ENCODE results near the gene COMMD9.

The COMMD9 gene

GRCh38 chr11:36249246-36249645, 40.0 kb downstream of the COMMD9 start:
- peaks cover 15% of the 10 kb centered on the region for H3K9me3 Mint-ChIP-seq
- H3K27me3 Mint-ChIP-seq (ENCODE audit: low read depth, poor library complexity): peaks cover 6% of the 10 kb centered on the region
- peaks cover 11% of the 10 kb centered on the region for H3K4me1 Mint-ChIP-seq
- H3K36me3 Mint-ChIP-seq (ENCODE audit: low read depth): peaks cover 26% of the 10 kb centered on the region
- H3K27ac Mint-ChIP-seq: no peak overlapping the region
- H3K4me3 Mint-ChIP-seq: no peak overlapping the region
- DNase-seq: no peak
- TF ChIP-seq CTCF (IDR thresholded peaks at IDR 0.05): no peak

GRCh38 chr11:36248436-36248835, 40.8 kb downstream of the COMMD9 start:
- no peak overlapping the region for H3K4me3 Mint-ChIP-seq
- no peak overlapping the region for H3K27ac Mint-ChIP-seq
- H3K4me1 Mint-ChIP-seq: peaks cover 8% of the 10 kb centered on the region
- peaks cover 26% of the 10 kb centered on the region for H3K36me3 Mint-ChIP-seq (ENCODE audit: low read depth)
- TF ChIP-seq CTCF (IDR thresholded peaks at IDR 0.05): no peak
- H3K9me3 Mint-ChIP-seq: peaks cover 15% of the 10 kb centered on the region
- no peak for DNase-seq
- H3K27me3 Mint-ChIP-seq (ENCODE audit: low read depth, poor library complexity): peaks cover 6% of the 10 kb centered on the region

- Mint-ChIP-seq H3K4me1 (peaks cover 7% of the 10 kb centered on the region), H3K36me3 (ENCODE audit: low read depth) (peaks cover 30% of the 10 kb centered on the region), H3K4me3 (no peak overlapping the region), H3K27ac (no peak overlapping the region), H3K27me3 (ENCODE audit: low read depth, poor library complexity) (peaks cover 6% of the 10 kb centered on the region), H3K9me3 (peaks cover 15% of the 10 kb centered on the region)
- no peak for DNase-seq
- no peak for TF ChIP-seq CTCF (IDR thresholded peaks at IDR 0.05)
These were observed 41.7 kb downstream of the COMMD9 start for GRCh38 chr11:36247493-36247892.

- Mint-ChIP-seq H3K27ac (no peak overlapping the region), H3K9me3 (peaks cover 7% of the 10 kb centered on the region), H3K4me1 (no peaks in the 10 kb centered on the region), H3K4me3 (no peak overlapping the region), H3K36me3 (ENCODE audit: low read depth) (peaks cover 29% of the 10 kb centered on the region), H3K27me3 (ENCODE audit: low read depth, poor library complexity) (peaks cover 3% of the 10 kb centered on the region)
- no peak for DNase-seq
- TF ChIP-seq CTCF (IDR thresholded peaks at IDR 0.05): no peak
These were observed 45.6 kb downstream of the COMMD9 start for GRCh38 chr11:36243641-36244040.

GRCh38 chr11:36241497-36241896, 47.7 kb downstream of the COMMD9 start:
- Mint-ChIP-seq H3K27ac (no peak overlapping the region), H3K4me1 (no peaks in the 10 kb centered on the region), H3K27me3 (ENCODE audit: low read depth, poor library complexity) (peaks cover 3% of the 10 kb centered on the region), H3K4me3 (no peak overlapping the region), H3K9me3 (peaks cover 7% of the 10 kb centered on the region), H3K36me3 (ENCODE audit: low read depth) (peaks cover 37% of the 10 kb centered on the region)
- DNase-seq: no peak
- no peak for TF ChIP-seq CTCF (IDR thresholded peaks at IDR 0.05)

- H3K4me1 Mint-ChIP-seq: no peaks in the 10 kb centered on the region
- H3K27me3 Mint-ChIP-seq (ENCODE audit: low read depth, poor library complexity): peaks cover 3% of the 10 kb centered on the region
- DNase-seq: no peak
- peaks cover 7% of the 10 kb centered on the region for H3K9me3 Mint-ChIP-seq
- H3K27ac Mint-ChIP-seq: no peak overlapping the region
- no peak overlapping the region for H3K4me3 Mint-ChIP-seq
- TF ChIP-seq CTCF (IDR thresholded peaks at IDR 0.05): no peak
- peaks cover 36% of the 10 kb centered on the region for H3K36me3 Mint-ChIP-seq (ENCODE audit: low read depth)
These were observed 48.4 kb downstream of the COMMD9 start for GRCh38 chr11:36240801-36241200.
